ENCODE data around the gene TNKS1BP1. TPM values are rescaled to one million over a fixed set of nuclear protein-coding genes. Genes with fewer than 3 reads are reported as not detected.
"Not testable (repeated sequence)": the region's sequence is repeated elsewhere in the genome, so short reads cannot be mapped to it uniquely, and the experiment has no call there.

TNKS1BP1 gene, protein sequence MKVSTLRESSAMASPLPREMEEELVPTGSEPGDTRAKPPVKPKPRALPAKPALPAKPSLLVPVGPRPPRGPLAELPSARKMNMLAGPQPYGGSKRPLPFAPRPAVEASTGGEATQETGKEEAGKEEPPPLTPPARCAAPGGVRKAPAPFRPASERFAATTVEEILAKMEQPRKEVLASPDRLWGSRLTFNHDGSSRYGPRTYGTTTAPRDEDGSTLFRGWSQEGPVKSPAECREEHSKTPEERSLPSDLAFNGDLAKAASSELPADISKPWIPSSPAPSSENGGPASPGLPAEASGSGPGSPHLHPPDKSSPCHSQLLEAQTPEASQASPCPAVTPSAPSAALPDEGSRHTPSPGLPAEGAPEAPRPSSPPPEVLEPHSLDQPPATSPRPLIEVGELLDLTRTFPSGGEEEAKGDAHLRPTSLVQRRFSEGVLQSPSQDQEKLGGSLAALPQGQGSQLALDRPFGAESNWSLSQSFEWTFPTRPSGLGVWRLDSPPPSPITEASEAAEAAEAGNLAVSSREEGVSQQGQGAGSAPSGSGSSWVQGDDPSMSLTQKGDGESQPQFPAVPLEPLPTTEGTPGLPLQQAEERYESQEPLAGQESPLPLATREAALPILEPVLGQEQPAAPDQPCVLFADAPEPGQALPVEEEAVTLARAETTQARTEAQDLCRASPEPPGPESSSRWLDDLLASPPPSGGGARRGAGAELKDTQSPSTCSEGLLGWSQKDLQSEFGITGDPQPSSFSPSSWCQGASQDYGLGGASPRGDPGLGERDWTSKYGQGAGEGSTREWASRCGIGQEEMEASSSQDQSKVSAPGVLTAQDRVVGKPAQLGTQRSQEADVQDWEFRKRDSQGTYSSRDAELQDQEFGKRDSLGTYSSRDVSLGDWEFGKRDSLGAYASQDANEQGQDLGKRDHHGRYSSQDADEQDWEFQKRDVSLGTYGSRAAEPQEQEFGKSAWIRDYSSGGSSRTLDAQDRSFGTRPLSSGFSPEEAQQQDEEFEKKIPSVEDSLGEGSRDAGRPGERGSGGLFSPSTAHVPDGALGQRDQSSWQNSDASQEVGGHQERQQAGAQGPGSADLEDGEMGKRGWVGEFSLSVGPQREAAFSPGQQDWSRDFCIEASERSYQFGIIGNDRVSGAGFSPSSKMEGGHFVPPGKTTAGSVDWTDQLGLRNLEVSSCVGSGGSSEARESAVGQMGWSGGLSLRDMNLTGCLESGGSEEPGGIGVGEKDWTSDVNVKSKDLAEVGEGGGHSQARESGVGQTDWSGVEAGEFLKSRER (N-terminal part only)
- total RNA-seq = 22.1 and 24.3 TPM in 2 replicates

DNA sequence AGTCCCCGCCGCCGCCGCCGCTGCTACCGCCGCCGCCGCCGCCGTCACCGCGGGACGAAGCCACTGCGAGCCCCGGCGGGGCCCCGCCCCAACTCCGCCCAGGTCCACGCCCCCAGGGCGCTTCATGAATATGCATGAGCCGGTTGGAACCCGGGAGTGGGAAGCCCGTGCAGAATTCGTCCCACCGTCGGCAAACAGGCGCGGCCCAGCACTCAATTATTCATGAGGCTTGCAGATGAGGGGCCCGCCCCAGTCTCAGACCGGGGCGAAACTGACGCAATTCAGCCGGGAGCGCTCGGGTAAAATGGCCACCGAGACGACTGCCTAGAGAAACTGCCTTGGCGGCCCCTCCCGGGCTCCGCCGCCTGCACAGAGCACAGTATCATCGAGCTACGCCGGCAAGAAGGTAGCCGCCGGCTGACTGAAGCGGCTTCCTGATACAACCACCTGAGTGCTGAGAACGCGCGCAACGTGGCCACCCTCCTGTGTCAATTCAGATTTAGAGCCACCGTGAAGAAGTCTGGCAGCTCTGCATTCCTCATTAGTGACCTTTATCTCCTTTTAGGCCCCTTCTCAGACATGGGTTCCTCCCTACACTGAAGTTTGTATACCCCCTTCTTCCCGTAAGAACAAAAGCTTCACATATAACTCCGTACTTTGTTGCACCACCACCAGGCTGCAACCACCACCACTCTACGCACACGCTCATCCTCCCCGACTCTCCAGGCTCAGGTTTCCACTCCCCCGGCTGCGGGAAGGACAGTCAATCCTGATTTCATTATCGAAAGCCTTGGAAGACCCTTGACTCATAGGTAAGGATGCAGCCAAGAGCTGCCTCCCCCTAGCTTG, at the start of gene TNKS1BP1:
Gene TNKS1BP1, minus strand, starts transcription at position 67 of the 849 bp plus-strand sequence. CDS start 3,067 bp downstream, outside the sequence.
- Mint-ChIP-seq H3K9me3 (no peaks in the 10 kb centered on the region), H3K4me1 (ENCODE audit: low read depth) (peaks cover 57% of the 10 kb centered on the region), H3K27me3 (ENCODE audit: insufficient read depth) (no peaks in the 10 kb centered on the region), H3K27ac (peak within 1 kb of the TSS; percentile 91), H3K4me3 (peak within 1 kb of the TSS; percentile 85), H3K36me3 (ENCODE audit: low read depth) (peaks cover 45% of the 10 kb centered on the region)
- DNase-seq (ENCODE audit: low spot score) = peak; percentile 86
- intact Hi-C loops (cut with micrococcal nuclease) = loop anchor here (1.0 to 5.0 kb wide), 6 partner anchors 10 to 1254 kb away; partner anchors contain the start of genes CLP1, SSRP1 and ZFP91

DNA sequence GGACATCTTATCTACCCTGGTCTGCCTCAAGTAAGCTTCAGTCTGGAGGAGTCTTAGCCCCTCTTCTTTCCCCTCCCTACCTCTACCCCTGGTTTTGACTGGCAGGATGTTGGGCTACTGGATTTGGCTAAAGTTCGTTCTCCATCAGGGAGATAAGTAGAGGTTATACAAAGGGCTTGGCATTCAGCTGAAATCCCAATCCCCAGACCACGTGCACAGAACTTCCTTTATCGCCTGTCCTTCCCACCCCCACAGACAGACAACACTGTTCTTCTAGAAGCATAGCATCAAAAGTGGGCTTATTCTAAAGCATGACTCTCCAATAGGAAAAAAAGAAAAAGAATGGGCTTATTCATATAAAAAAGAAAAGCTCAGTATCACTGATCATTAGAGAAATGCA, 48.4 kb upstream of the TNKS1BP1 start:
- intact Hi-C loops (cut with micrococcal nuclease) = no loop called here
- no peaks in the 10 kb centered on the region for H3K36me3 Mint-ChIP-seq (ENCODE audit: low read depth)

DNA sequence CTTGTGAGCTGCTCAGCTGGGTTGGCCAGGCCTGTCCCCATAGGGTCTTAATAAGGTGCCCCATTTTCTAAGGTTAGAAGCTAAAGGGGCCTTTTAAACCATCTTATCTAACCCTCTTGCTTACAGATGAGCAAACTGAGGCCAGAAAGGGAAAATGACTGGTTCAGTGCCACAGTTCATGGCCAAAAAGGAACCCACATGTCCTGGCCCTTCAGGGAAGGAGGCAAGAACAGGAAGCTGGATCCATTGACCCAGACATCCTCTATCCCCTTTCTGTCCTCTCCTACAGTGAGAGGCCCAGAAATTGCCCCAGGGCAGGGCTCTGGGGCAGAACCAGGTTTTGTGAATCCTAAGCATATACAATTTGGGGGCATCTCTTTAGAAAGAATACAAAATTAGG, 46.2 kb upstream of the TNKS1BP1 start:
- no peak overlapping the region for H3K27ac Mint-ChIP-seq
- H3K27me3 Mint-ChIP-seq (ENCODE audit: insufficient read depth) = peaks cover 2% of the 10 kb centered on the region
- no peaks in the 10 kb centered on the region for H3K9me3 Mint-ChIP-seq
- H3K36me3 Mint-ChIP-seq (ENCODE audit: low read depth) = no peaks in the 10 kb centered on the region
- no peak for DNase-seq (ENCODE audit: low spot score)
- H3K4me3 Mint-ChIP-seq = no peak overlapping the region
- intact Hi-C loops (cut with micrococcal nuclease) = no loop called here
- H3K4me1 Mint-ChIP-seq (ENCODE audit: low read depth) = no peaks in the 10 kb centered on the region

More for the DNA sequence above, 48.4 kb upstream of the TNKS1BP1 start:
- Mint-ChIP-seq H3K27me3 (ENCODE audit: insufficient read depth) (peaks cover 2% of the 10 kb centered on the region), H3K9me3 (no peaks in the 10 kb centered on the region), H3K4me1 (ENCODE audit: low read depth) (no peaks in the 10 kb centered on the region), H3K4me3 (no peak overlapping the region), H3K27ac (no peak overlapping the region)
- DNase-seq (ENCODE audit: low spot score) = no peak

DNA sequence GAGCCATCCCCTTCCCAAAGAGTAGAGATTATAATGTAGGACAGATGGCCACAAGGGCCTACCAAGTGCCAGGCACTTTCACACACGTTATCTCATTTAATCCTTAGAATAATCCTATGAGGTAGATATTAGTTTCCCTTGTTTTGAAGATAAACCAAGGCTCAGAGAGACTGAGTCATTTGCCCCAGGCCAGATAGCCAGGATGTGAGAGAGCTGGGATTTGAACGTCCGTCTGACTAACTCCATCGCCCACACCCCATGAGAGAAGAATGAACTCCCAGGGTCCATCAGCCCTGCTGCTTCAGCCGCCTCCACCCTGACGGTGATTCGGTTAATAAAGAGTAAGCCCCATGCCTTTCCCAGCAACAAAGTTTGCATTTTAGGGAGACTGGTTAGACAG, 45.5 kb upstream of the TNKS1BP1 start:
- peaks cover 2% of the 10 kb centered on the region for H3K27me3 Mint-ChIP-seq (ENCODE audit: insufficient read depth)
- no peak for DNase-seq (ENCODE audit: low spot score)
- no peaks in the 10 kb centered on the region for H3K9me3 Mint-ChIP-seq
- intact Hi-C loops (cut with micrococcal nuclease) = no loop called here
- no peaks in the 10 kb centered on the region for H3K4me1 Mint-ChIP-seq (ENCODE audit: low read depth)
- no peak overlapping the region for H3K27ac Mint-ChIP-seq
- H3K4me3 Mint-ChIP-seq = no peak overlapping the region
- no peaks in the 10 kb centered on the region for H3K36me3 Mint-ChIP-seq (ENCODE audit: low read depth)

DNA sequence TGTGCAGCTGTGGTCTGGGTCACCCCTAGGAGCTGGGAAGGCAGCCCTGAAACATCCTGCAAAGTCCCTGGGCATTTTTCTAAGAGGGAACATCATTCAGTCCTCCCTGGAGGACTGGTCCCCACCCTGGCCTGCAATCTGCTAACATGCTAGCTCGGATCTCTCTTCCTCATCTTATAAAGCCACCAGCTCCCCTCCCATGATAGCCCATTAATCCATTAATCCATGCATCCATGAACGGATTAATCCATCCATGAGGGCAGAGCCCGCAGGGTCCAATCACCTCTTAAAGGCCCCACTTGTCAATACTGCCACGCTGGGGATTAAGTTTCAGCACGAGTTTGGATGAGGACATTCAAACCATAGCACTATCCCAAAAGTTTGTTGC, 44.1 kb upstream of the TNKS1BP1 start:
- Mint-ChIP-seq H3K4me1 (ENCODE audit: low read depth) (no peaks in the 10 kb centered on the region), H3K27me3 (ENCODE audit: insufficient read depth) (peaks cover 2% of the 10 kb centered on the region), H3K9me3 (no peaks in the 10 kb centered on the region), H3K4me3 (no peak overlapping the region), H3K36me3 (ENCODE audit: low read depth) (no peaks in the 10 kb centered on the region), H3K27ac (no peak overlapping the region)
- no peak for DNase-seq (ENCODE audit: low spot score)
- intact Hi-C loops (cut with micrococcal nuclease) = no loop called here

DNA sequence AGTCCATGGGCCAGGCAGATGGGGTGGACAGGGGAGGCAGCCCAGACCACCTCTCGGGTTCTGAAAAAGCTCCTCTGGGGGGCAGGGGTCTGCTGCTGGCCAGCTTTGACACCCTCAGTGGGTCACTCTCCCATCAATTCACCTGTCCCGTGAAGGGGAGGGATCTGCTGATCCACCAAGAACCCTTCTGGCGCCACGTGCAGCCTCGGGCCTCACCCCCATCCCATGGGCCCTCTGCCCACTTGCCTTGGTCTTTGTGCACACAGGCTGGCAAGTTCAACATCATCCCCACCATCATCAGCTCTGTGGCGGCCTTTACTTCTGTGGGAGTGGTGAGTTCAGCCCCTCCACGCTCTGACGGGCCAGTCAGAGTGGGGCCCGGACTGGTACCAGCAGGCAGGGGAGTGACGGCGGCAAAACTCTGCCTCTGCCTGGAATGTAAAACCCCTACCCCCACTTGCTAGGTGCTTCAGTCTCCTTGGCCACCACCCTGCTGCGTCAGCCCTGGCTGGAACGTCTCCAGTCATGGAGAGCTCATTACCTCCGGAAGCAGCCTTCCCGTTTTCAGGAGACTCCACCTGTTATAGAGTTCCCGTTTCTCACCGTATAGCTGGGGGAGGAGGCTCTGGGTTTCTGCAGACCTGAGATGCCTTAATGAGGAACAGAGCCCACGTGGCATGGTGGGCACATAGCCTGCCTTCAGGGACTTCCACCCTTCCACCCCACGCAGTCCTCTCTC, 43.5 kb upstream of the TNKS1BP1 start:
- no peaks in the 10 kb centered on the region for H3K4me1 Mint-ChIP-seq (ENCODE audit: low read depth)
- H3K9me3 Mint-ChIP-seq = no peaks in the 10 kb centered on the region
- no peaks in the 10 kb centered on the region for H3K36me3 Mint-ChIP-seq (ENCODE audit: low read depth)
- H3K4me3 Mint-ChIP-seq = no peak overlapping the region
- DNase-seq (ENCODE audit: low spot score) = no peak
- peaks cover 2% of the 10 kb centered on the region for H3K27me3 Mint-ChIP-seq (ENCODE audit: insufficient read depth)
- intact Hi-C loops (cut with micrococcal nuclease) = no loop called here
- no peak overlapping the region for H3K27ac Mint-ChIP-seq

DNA sequence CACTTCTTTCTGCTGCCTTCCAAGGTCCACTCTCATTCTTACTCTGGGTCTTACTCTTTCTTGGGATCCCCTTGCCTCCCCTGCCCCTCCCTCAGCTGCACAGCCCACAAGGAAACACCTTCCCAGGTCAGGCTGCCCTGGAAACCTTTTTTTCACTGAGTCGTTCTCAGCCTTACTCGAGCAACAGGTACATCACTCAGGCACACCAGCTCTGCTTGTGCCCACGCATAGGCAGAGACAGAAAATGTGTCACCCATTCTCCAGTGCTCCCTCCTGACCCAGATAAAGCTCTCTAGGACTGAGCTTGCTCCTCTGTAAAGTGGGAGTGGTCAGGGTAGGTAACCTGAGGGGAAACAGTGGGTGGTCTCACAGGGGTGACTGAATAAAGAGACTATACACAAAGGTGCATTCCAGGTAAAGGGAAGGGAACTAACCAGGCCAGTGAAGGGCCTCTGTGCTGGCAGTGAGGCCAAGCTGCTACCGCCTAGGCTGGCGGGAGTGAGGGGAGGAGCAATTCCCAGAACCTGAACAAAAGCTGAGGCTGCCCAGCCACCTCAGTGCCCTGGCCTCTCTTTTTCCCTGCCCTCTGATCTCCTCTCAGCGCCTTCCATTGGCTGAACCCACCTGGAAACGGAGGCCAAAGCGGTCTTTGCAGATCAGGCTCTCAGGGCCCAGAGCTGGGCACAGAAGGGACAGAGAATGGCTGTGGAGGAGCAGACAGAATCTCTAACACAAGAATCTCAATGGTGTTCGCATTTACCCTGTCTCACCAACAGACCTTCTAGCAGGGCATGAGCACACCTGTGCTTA, 40.3 kb upstream of the TNKS1BP1 start:
- Mint-ChIP-seq H3K4me1 (ENCODE audit: low read depth) (no peaks in the 10 kb centered on the region), H3K27me3 (ENCODE audit: insufficient read depth) (no peaks in the 10 kb centered on the region), H3K4me3 (no peak overlapping the region), H3K27ac (no peak overlapping the region), H3K9me3 (no peaks in the 10 kb centered on the region), H3K36me3 (ENCODE audit: low read depth) (no peaks in the 10 kb centered on the region)
- DNase-seq (ENCODE audit: low spot score) = no peak
- intact Hi-C loops (cut with micrococcal nuclease) = no loop called here

DNA sequence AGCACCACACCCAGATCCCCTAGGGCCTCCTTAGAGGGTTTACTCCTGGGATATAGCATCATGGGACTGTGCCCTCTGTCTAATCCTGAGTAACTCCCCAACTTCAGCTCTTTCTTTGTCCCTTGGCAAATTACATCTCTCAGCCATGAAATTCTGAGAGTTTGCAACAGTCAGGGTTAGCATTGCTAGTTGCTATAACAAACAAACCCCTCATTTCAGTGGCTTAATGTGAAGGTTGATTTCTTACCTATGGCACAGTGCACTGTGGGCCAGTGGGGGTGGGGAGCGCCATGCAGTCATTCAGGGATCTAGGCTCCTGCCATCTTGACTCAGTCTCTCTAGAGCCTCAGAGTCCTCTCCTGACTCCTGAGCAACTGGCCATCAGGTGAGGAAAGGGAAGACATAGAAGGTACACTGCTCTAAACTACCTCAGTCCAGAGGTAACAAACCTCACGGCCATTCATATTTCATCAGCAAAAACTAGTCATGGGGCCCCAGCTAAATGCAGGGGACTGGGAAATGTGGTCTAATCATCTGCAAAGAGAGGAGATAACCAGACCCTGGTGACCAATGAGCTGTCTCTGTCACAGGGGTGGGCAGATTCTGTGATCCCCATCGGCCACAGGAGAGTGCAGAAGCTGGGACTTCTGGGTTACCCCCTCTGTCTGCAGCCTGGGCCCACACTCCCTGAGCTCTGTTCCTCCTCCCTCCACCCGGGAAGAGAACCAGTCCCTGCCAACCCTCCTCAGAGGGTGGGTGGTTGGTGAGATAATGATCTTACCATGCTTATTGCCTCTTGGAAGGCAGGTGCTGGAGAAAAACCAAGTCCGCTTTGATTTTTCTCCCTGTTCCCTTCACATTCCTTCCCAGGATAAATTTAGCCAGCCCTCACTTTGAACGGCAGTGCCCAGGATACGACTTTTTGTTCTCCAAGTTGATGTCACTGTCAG, 38.7 kb upstream of the TNKS1BP1 start:
- Mint-ChIP-seq H3K27me3 (ENCODE audit: insufficient read depth) (no peaks in the 10 kb centered on the region), H3K9me3 (no peaks in the 10 kb centered on the region), H3K4me1 (ENCODE audit: low read depth) (no peaks in the 10 kb centered on the region), H3K36me3 (ENCODE audit: low read depth) (no peaks in the 10 kb centered on the region), H3K27ac (no peak overlapping the region), H3K4me3 (no peak overlapping the region)
- no peak for DNase-seq (ENCODE audit: low spot score)
- intact Hi-C loops (cut with micrococcal nuclease) = no loop called here

DNA sequence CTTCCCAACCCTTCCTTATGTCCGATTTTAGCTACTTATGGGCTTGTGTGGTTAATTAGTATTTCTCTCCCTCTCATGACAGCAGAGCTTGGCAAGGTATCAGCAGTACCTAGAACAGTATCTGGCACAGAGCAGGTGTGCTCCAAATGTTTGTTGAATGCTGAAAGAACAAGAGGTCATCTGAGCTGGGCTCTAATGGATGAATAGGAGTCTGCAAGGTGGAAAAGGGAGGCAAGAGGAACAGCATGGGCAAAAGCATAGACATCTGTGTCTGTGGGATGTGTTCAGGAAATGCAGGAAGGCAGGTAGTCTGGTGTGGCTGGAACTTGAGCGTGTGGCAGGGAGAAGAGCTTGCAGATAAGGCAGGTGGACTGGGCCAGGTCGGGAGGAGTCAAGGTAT, 37.2 kb upstream of the TNKS1BP1 start:
- Mint-ChIP-seq H3K27ac (no peak overlapping the region), H3K36me3 (ENCODE audit: low read depth) (no peaks in the 10 kb centered on the region), H3K27me3 (ENCODE audit: insufficient read depth) (no peaks in the 10 kb centered on the region), H3K4me3 (no peak overlapping the region), H3K9me3 (no peaks in the 10 kb centered on the region), H3K4me1 (ENCODE audit: low read depth) (no peaks in the 10 kb centered on the region)
- no peak for DNase-seq (ENCODE audit: low spot score)
- intact Hi-C loops (cut with micrococcal nuclease) = no loop called here

DNA sequence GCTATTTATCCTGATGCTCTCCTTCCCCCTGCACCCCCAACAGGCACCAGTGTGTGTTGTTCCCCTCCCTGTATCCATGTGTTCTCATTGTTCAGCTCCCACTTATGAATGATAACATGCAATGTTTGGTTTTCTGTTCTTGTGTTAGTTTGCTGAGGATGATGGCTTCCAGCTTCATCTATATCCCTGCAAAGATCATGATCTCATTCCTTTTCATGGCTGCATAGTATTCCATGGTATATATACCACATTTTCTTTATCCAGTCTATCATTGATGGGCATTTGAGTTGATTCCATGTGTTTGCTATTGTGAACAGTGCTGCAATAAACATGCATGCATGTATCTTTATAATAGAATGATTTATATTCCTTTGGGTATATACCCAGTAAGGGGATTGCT, 36.7 kb upstream of the TNKS1BP1 start:
- intact Hi-C loops (cut with micrococcal nuclease); H3K27me3 Mint-ChIP-seq (ENCODE audit: insufficient read depth); H3K4me3 Mint-ChIP-seq; DNase-seq (ENCODE audit: low spot score); H3K27ac Mint-ChIP-seq; H3K4me1 Mint-ChIP-seq (ENCODE audit: low read depth); H3K36me3 Mint-ChIP-seq (ENCODE audit: low read depth); H3K9me3 Mint-ChIP-seq: not testable (repeated sequence)
